Heart left ventricle (tissue), 16 donors: Measurements from ENCODE around the gene PTGDS. TPM values are rescaled to one million over a fixed set of nuclear protein-coding genes. Genes with fewer than 3 reads are reported as not detected.
A peak's percentile ranks its signal among the peaks of the same experiment; 100 is the strongest.

Source experiments
- ATAC-seq, 4 donors: fragments of 200-7000 bp; cut with Tn5 transposase; one replicate each; pipeline ENCODE4 v1.9.1; 2020 to 2022; ENCODE audit warnings: moderate library complexity in 4 of 4, mild to moderate bottlenecking in 3 of 4, moderate number of reproducible peaks in 1 of 4
- DNase-seq, 5 donors: peaks; one replicate each; pipeline ENCODE4 v3.0.0-alpha.2; 2020
- H3K27ac ChIP-seq, 12 donors: fragments of 200-600 bp; sonication (generic) in 4 of 12; one replicate each; pipeline versions ENCODE4 v1.5.0 to v1.8.0; 2016 to 2022; ENCODE audit warnings: mild to moderate bottlenecking in 2 of 12
- H3K27me3 ChIP-seq, 9 donors: fragments of 200-600 bp; sonication (generic) in 2 of 9; one replicate each; pipeline versions ENCODE4 v1.5.1 to v1.8.0; 2016 to 2022; ENCODE audit warnings: mild to moderate bottlenecking in 3 of 9
- H3K36me3 ChIP-seq, 9 donors: fragments of 200-600 bp; sonication (generic) in 2 of 9; one replicate each; pipeline versions ENCODE4 v1.5.0 to v1.8.0; 2018 to 2022; ENCODE audit warnings: mild to moderate bottlenecking in 2 of 9
- H3K4me1 ChIP-seq, 12 donors: fragments of 200-600 bp; sonication (generic) in 4 of 12; one replicate each; pipeline versions ENCODE4 v1.5.0 to v1.8.0; 2016 to 2022; ENCODE audit warnings: mild to moderate bottlenecking in 3 of 12
- H3K4me3 ChIP-seq, 12 donors: fragments of 200-600 bp; sonication (generic) in 4 of 12; one replicate each; pipeline versions ENCODE4 v1.5.0 to v1.8.0; 2017 to 2022; ENCODE audit warnings: mild to moderate bottlenecking in 9 of 12, moderate library complexity in 4 of 12
- H3K9me3 ChIP-seq, 12 donors: fragments of 200-600 bp; sonication (generic) in 4 of 12; one replicate each; pipeline versions ENCODE4 v1.5.0 to v1.8.0; 2016 to 2022; ENCODE audit warnings: mild to moderate bottlenecking in 1 of 12
- POLR2A ChIP-seq, 2 donors: fragments of 450-650 bp; IDR thresholded peaks; one replicate each; pipeline ENCODE4 v1.6.1; 2017; ENCODE audit warnings: antibody characterized with exemption in 2 of 2, mild to moderate bottlenecking in 2 of 2, moderate library complexity in 2 of 2
- WGBS, 4 donors: extraction: QIAGEN DNeasy Blood & Tissue Kit in 2 of 4; methylation state at CpG; one replicate each; pipeline versions ENCODE4 v1.1.5 to v1.1.7; 2013 to 2018; 5-methylcytosine and 5-hydroxymethylcytosine counted together
- intact Hi-C, 10 donors: fragments of 100-400 bp; cut with DNase I; formaldehyde crosslinking; loops; one replicate each; pipeline versions ENCODE4 v1.11.1 to v1.14.2; 2022
- polyA plus RNA-seq, 2 donors: library from polyadenylated mRNA; stranded (reverse); fragments of 200-250 nt; gene quantifications; one replicate each; pipeline ENCODE4 v1.2.3, GENCODE V29; 2013
- total RNA-seq, 9 donors: library from RNA; depleted of rRNA in 2 of 9; stranded (reverse); fragments of >200 nt in 2 of 9; fragmentation: NEBNext Ultra II Directional in 3 of 9; extraction: Animal tissue kit (Norgen Biotek cat#: 25700) in 3 of 9; gene quantifications; one replicate each; pipeline versions ENCODE4 v1.1.0 to v1.2.4, GENCODE V29; 2016 to 2023
- TF ChIP-seq, protein P1 (sequence below), 12 donors: fragments of 200-600 bp; sonication (generic) in 4 of 12; IDR thresholded peaks; one replicate each; pipeline versions ENCODE4 v1.5.0 to v1.8.0; 2018 to 2022; ENCODE audit warnings: antibody characterized with exemption in 12 of 12, mild to moderate bottlenecking in 5 of 12
- donor health status: ischemic (EF 13 %, LVEDD 7.1; RV severe dilation, severe dysfunction).
- donor health status: healthy with polysubstance abuse.
- donor health status: DM: no; HTN: yes; CAD: no.
- donor health status: DM: no; HTN: no; CAD: no.
- donor health status: ischemic (EF 25% LVEDD 6.9; RV normal size, moderate dysfunction).
- donor health status: ischemic (EF 25% LVEDD 5.7; RV mildly dilated, moderate dysfunction).
- donor health status: healthy.
- donor health status: DM: yes; HTN: yes; CAD: no.
- donor health status: ischemic (EF 35%, LVEDD 5.7; RV mildly dilated, moderate dysfunction).
- donor health status: nonischemic (EF 11% LVEDD 7.7; RV severe dilation, severe dysfunction).
- donor health status: DM: yes; HTN: yes; CAD: no.
- donor health status: PGD.
- donor health status: ischemic (EF 29% LVEDD 5.4; RV normal size, mild dysfunction).
- donor health status: nonischemic (EF 23%, LVEDD 6.1; RV moderate dilation, normal function).

PTGDS gene
- total and polyA plus RNA-seq, 11 donors = 1,152 to 5,295 (median 3,109) TPM

DNA sequence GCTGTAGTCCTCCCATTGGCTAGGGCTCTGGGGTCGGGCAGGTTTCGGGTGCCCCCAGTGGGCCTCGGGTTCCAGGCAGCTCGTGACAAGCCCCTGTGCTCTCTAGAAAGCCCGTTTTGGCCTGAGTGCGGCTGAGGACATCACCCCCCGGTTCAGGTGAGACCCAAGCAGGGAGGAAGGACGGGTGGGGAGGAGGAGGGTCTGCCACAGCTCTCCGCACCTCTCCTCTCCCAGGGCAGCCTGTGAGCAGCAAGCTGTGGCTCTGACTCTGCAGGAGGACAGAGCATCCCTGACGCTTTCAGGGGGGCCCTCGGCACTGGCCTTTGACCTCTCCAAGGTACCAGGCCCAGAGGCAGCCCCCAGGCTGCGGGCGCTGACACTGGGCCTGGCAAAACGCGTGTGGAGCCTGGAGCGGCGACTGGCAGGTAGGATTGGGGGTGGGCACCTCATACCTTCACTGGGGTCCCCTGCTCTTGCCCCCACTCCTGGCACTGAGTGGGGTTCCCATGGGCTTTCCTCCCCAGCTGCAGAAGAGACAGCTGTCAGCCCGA is 15.6 kb downstream of the PTGDS start:
- Histone ChIP-seq H3K4me3 (peak overlapping the region; percentile 60 to 98 (median 82)), H3K27me3 (peaks cover 0 to 28% (median 0%) of the 10 kb centered on the region in 9 donors), H3K27ac (peak overlapping the region in 11 of 12 donors; percentile 78 to 91 (median 86)), H3K36me3 (peaks cover 0 to 9% (median 3%) of the 10 kb centered on the region in 9 donors), H3K9me3 (peaks cover 0 to 10% (median 0%) of the 10 kb centered on the region in 12 donors), H3K4me1 (peaks cover 3 to 55% (median 31%) of the 10 kb centered on the region in 12 donors)
- intact Hi-C loops = loop anchor here in 5 of 10 donors (1.0 to 5.0 kb wide), 4 partner anchors 34 to 49 kb away; partner anchors contain the start of genes C8G (in 3 of the 5), ABCA2 (in 1 of the 5), FBXW5 (in 1 of the 5) and LCN12 (in 1 of the 5)
- no peak for TF ChIP-seq POLR2A (IDR thresholded peaks at IDR 0.05)
- TF ChIP-seq, protein P1, sequence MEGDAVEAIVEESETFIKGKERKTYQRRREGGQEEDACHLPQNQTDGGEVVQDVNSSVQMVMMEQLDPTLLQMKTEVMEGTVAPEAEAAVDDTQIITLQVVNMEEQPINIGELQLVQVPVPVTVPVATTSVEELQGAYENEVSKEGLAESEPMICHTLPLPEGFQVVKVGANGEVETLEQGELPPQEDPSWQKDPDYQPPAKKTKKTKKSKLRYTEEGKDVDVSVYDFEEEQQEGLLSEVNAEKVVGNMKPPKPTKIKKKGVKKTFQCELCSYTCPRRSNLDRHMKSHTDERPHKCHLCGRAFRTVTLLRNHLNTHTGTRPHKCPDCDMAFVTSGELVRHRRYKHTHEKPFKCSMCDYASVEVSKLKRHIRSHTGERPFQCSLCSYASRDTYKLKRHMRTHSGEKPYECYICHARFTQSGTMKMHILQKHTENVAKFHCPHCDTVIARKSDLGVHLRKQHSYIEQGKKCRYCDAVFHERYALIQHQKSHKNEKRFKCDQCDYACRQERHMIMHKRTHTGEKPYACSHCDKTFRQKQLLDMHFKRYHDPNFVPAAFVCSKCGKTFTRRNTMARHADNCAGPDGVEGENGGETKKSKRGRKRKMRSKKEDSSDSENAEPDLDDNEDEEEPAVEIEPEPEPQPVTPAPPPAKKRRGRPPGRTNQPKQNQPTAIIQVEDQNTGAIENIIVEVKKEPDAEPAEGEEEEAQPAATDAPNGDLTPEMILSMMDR (IDR thresholded peaks at IDR 0.05) = no peak
- no peak for ATAC-seq
- DNase-seq = no peak
- 6 to 83% (median 50%) methylated on average over 6 to 18 of the region's 18 CpGs for WGBS, 4 donors

DNA sequence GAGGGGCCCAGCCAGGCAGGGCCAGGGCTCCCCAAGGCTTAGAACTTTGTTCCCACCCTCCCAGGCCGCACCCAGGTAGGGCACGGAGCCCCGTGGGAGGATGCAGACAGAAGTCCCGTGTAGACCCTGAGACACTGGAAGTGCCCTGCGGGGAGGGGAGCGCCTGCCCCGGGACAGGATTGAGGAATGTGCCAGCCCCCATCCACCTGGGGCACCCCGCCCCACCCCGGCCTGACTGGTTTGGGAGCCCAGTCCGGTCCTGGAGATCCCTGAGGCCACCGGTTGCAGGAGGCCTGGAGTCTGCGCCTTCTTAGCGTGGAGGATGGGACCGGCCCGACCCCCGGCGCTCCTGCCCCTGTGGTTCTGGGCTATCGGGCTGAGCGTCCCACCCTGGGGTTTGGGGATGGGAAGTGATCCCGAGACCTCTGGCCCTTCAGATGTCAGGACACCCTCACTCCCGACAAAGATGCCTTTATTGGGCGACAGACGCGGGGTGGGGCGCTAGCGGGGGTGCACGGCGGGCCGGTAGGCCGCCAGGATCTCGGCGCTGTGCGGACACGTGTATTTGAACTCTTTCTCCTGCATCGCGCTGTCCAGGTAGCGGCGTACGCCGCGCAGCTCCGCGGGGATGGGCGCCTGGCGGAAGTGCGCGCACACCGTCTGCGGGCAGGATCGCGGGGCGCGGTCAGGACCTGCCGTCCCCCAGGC is 17.0 kb downstream of the PTGDS start:
- peaks cover 3 to 67% (median 31%) of the 10 kb centered on the region in 12 donors for H3K4me1 ChIP-seq
- WGBS, 4 donors = 62 to 78% (median 66%) methylated on average over 49 to 54 of the region's 54 CpGs
- peak overlapping the region in 9 of 12 donors; percentile 14 to 53 (median 37) for H3K4me3 ChIP-seq
- peaks cover 0 to 10% (median 0%) of the 10 kb centered on the region in 12 donors for H3K9me3 ChIP-seq
- H3K27ac ChIP-seq = peak overlapping the region in 2 of 12 donors; percentile 76 to 85
- H3K36me3 ChIP-seq = peaks cover 0 to 9% (median 3%) of the 10 kb centered on the region in 9 donors
- DNase-seq (no peak), ATAC-seq (no peak)
- intact Hi-C loops = loop anchor here in 4 of 10 donors (5.0 kb wide), 3 partner anchors 33 to 47 kb away; partner anchors contain the start of genes C8G (in 3 of the 4), ABCA2 (in 1 of the 4) and LCN12 (in 1 of the 4)
- H3K27me3 ChIP-seq = peaks cover 0 to 28% (median 0%) of the 10 kb centered on the region in 9 donors
- TF ChIP-seq POLR2A (IDR thresholded peaks at IDR 0.05) = no peak
- TF ChIP-seq, protein P1 (IDR thresholded peaks at IDR 0.05) = no peak

DNA sequence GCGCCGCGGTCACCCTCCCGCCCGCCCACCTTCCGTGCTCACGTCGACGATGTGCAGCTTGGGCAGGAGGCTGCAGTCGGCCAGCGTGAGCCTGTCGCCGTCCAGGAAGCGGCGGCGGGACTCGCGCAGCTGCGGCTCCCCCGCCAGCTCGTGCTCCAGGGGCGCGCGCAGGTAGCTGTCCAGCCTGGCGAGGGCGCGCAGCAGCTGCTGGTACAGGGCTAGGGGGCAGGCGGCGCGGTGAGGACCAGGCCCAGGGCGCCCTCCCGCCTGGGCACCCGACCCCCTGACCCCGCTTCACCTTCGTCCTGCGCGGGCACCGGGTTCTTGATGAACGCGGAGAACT is 17.6 kb downstream of the PTGDS start:
- peak overlapping the region in 11 of 12 donors; percentile 14 to 53 (median 35) for H3K4me3 ChIP-seq
- H3K4me1 ChIP-seq = peaks cover 3 to 72% (median 31%) of the 10 kb centered on the region in 12 donors
- H3K36me3 ChIP-seq = peaks cover 0 to 9% (median 3%) of the 10 kb centered on the region in 9 donors
- intact Hi-C loops = loop anchor here in 5 of 10 donors (5.0 kb wide), 3 partner anchors 32 to 48 kb away; partner anchors contain the start of genes C8G (in 4 of the 5), ABCA2 (in 1 of the 5) and LCN12 (in 1 of the 5)
- peaks cover 0 to 10% (median 0%) of the 10 kb centered on the region in 12 donors for H3K9me3 ChIP-seq
- TF ChIP-seq, protein P1 (IDR thresholded peaks at IDR 0.05) = no peak
- TF ChIP-seq POLR2A (IDR thresholded peaks at IDR 0.05) = no peak
- DNase-seq = no peak
- peak overlapping the region in 6 of 12 donors; percentile 35 to 77 (median 64) for H3K27ac ChIP-seq
- WGBS, 4 donors = 21 to 59% (median 34%) methylated on average over 29 to 40 of the region's 40 CpGs
- peaks cover 0 to 28% (median 0%) of the 10 kb centered on the region in 9 donors for H3K27me3 ChIP-seq
- no peak for ATAC-seq
